C4-2B (cell line): ENCODE results near the gene LONRF2.

Experiments used
- H3K27ac ChIP-seq: fragments of 450-650 bp; 2 replicates; pipeline ENCODE4 v1.5.1; 2017
- CTCF ChIP-seq: fragments of 450-650 bp; conservative IDR thresholded peaks from 2 replicates; pipeline ENCODE4 v1.5.1; 2017; ENCODE audit warnings: mild to moderate bottlenecking
- ZFX ChIP-seq: fragments of 450-650 bp; IDR thresholded peaks from 2 replicates; pipeline ENCODE4 v1.6.1; 2017

The LONRF2 gene

GRCh38 chr2:100285691-100286090, 36.6 kb downstream of the LONRF2 start:
- H3K27ac ChIP-seq = no peak overlapping the region
- no peak for TF ChIP-seq ZFX
- no peak for TF ChIP-seq CTCF

- TF ChIP-seq ZFX (no peak), CTCF (no peak)
These were observed 37.3 kb downstream of the LONRF2 start for GRCh38 chr2:100285011-100285410.

GRCh38 chr2:100283724-100284501, 38.4 kb downstream of the LONRF2 start:
- TF ChIP-seq CTCF = no peak
- TF ChIP-seq ZFX = no peak

More at GRCh38 chr2:100285011-100285410, 37.3 kb downstream of the LONRF2 start:
- no peak overlapping the region for H3K27ac ChIP-seq

GRCh38 chr2:100281521-100282438, 40.5 kb downstream of the LONRF2 start:
- no peak overlapping the region for H3K27ac ChIP-seq
- TF ChIP-seq ZFX (no peak), CTCF (no peak)

More at GRCh38 chr2:100283724-100284501, 38.4 kb downstream of the LONRF2 start:
- H3K27ac ChIP-seq = no peak overlapping the region

- no peak overlapping the region for H3K27ac ChIP-seq
- TF ChIP-seq CTCF (no peak), ZFX (no peak)
These were observed 42.4 kb downstream of the LONRF2 start for GRCh38 chr2:100279586-100280534.

- H3K27ac ChIP-seq = no peak overlapping the region
- TF ChIP-seq ZFX (no peak), CTCF (no peak)
These were observed 43.3 kb downstream of the LONRF2 start for GRCh38 chr2:100278986-100279385.
